ENCODE measurements around the gene IGFBP2. TPM values are rescaled to one million over a fixed set of nuclear protein-coding genes. Genes with fewer than 3 reads are reported as not detected.

IGFBP2 gene
- total and polyA plus RNA-seq, 9 of the 15 experiments (the other 6 are each of a cell fraction or from before 2014, with no cell fraction given) = 0.93 TPM; not detected in 8

GRCh38 chr2:216651351-216651881, 18.2 kb downstream of the IGFBP2 start:
- ChIA-PET CTCF (ENCODE audit: low intra/inter-chr PET ratio) (no interaction called here), POLR2A (no interaction called here)
- Histone ChIP-seq H4K20me1 (replicated peaks; ENCODE audit: control insufficient read depth, insufficient read depth, low read length) (no peaks in the 10 kb centered on the region), H3K27me3 (ENCODE audit: control insufficient read depth in 2 of 2, insufficient read depth in 2 of 2, low read length in 2 of 2) (peaks cover 2 to 30% of the 10 kb centered on the region in 2 experiments; a peak in 3 of 5 replicates), H3K36me3 (ENCODE audit: control insufficient read depth, insufficient read depth, low read length) (no peaks in the 10 kb centered on the region), H3K4me2 (ENCODE audit: insufficient read depth, low read length) (no peak overlapping the region), H2AFZ (ENCODE audit: low read depth, low read length) (no peak overlapping the region), H3K79me2 (ENCODE audit: control insufficient read depth, insufficient read depth, low read length) (no peaks in the 10 kb centered on the region), H3K9me1 (ENCODE audit: control insufficient read depth, insufficient read depth, low read length) (no peaks in the 10 kb centered on the region), H3K4me3 (no peak overlapping the region), H3K27ac (ENCODE audit: extremely low read depth, low read depth, low read length) (no peak overlapping the region), H3K4me1 (replicated peaks in 1 of 2; ENCODE audit: control insufficient read depth in 2 of 2, insufficient read depth in 2 of 2, low read length in 2 of 2) (no peaks in the 10 kb centered on the region; a peak in 1 of 5 replicates), H3K9me3 (replicated peaks; ENCODE audit: control insufficient read depth, insufficient read depth, low read depth, low read length) (no peaks in the 10 kb centered on the region; the same call in 1 of the 2 replicates), H3K9ac (ENCODE audit: insufficient read depth in 1 of 2, low read depth in 2 of 2, low read length in 2 of 2) (no peak overlapping the region)
- FAIRE-seq (no peak), ATAC-seq (no peak), DNase-seq (ENCODE audit: extremely low read depth in 1 of 4, low spot score in 3 of 4) (no peak)
- in situ Hi-C loops (cut with MboI) = loop anchor here (25.0 kb wide), 1 partner anchor 439 kb away; no protein-coding TSS in a partner anchor
- intact Hi-C loops (cut with micrococcal nuclease) = no loop called here
- 10% methylated on average over 6 of the region's 6 CpGs for WGBS (ENCODE audit: insufficient coverage, low coverage, missing lambda C conversion rate)
- TF ChIP-seq FOXJ3 (CRISPR knock-in tag; IDR thresholded peaks at IDR 0.05) = no peak
- TF ChIP-seq KLF10 (CRISPR knock-in tag; IDR thresholded peaks at IDR 0.05) = no peak
- no peak; the same call in 1 of the 2 replicates for TF ChIP-seq JUND (IDR thresholded peaks at IDR 0.05; ENCODE audit: borderline replicate concordance, low read depth, low read length)
- peak; percentile 67; the same call in 1 of the 3 replicates for TF ChIP-seq JUND (tag; IDR thresholded peaks at IDR 0.05; ENCODE audit: borderline replicate concordance, low read depth, low read length)
- no peak for TF ChIP-seq MLX (CRISPR knock-in tag; conservative IDR thresholded peaks at IDR 0.05)
- TF ChIP-seq FOSL1 (tag; conservative IDR thresholded peaks at IDR 0.05) = peak; percentile 58
- no peak for TF ChIP-seq DNMT1 (IDR thresholded peaks at IDR 0.05)
- TF ChIP-seq ZNF699 (CRISPR knock-in tag; IDR thresholded peaks at IDR 0.05; ENCODE audit: insufficient replicate concordance) = no peak
- TF ChIP-seq NFIX (CRISPR knock-in tag; IDR thresholded peaks at IDR 0.05; ENCODE audit: low read depth) = no peak
- no peak for TF ChIP-seq DPF2 (IDR thresholded peaks at IDR 0.05)
- TF ChIP-seq HSF4 (CRISPR knock-in tag; IDR thresholded peaks at IDR 0.05; ENCODE audit: borderline replicate concordance) = no peak
- TF ChIP-seq CREB3 (tag; conservative IDR thresholded peaks at IDR 0.05; ENCODE audit: low read depth) = no peak
- TF ChIP-seq NRF1 (conservative IDR thresholded peaks at IDR 0.05 in 1 of 2, IDR thresholded peaks at IDR 0.05 in 1 of 2) = peak; percentile 74 to 78
- BruUV-seq (replicated peaks) = no TSS peak
